ENCODE data around the gene C12orf56.
A peak's percentile ranks its signal among the peaks of the same experiment; 100 is the strongest.
"Not testable (repeated sequence)": the region's sequence is repeated elsewhere in the genome, so short reads cannot be mapped to it uniquely, and the experiment has no call there.

The C12orf56 gene

GRCh38 chr12:64311877-64312276, 78.7 kb downstream of the C12orf56 start:
- no peak for DNase-seq (ENCODE audit: low read depth)

GRCh38 chr12:64304571-64304970, 86.0 kb downstream of the C12orf56 start:
- DNase-seq (ENCODE audit: low read depth), result no peak

- DNase-seq (ENCODE audit: low read depth), result no peak
These were observed 90.9 kb downstream of the C12orf56 start for GRCh38 chr12:64299628-64300027.

- DNase-seq (ENCODE audit: low read depth), result no peak
These were observed 94.3 kb downstream of the C12orf56 start for GRCh38 chr12:64296301-64296700.

GRCh38 chr12:64293654-64294364, 96.7 kb downstream of the C12orf56 start:
- no peak for DNase-seq (ENCODE audit: low read depth)

- not testable (repeated sequence) for DNase-seq (ENCODE audit: low read depth)
These were observed 97.4 kb downstream of the C12orf56 start for GRCh38 chr12:64293174-64293573.

- no peak for DNase-seq (ENCODE audit: low read depth)
These were observed 104.0 kb downstream of the C12orf56 start for GRCh38 chr12:64286521-64286920.

GRCh38 chr12:64284256-64284655, 106.3 kb downstream of the C12orf56 start:
- DNase-seq (ENCODE audit: low read depth), result no peak

GRCh38 chr12:64278421-64278820, 112.1 kb downstream of the C12orf56 start:
- DNase-seq (ENCODE audit: low read depth), result no peak

GRCh38 chr12:64273527-64274403, 116.8 kb downstream of the C12orf56 start:
- DNase-seq (ENCODE audit: low read depth), result peak; percentile 10

- no peak for DNase-seq (ENCODE audit: low read depth)
These were observed 120.1 kb downstream of the C12orf56 start for GRCh38 chr12:64270411-64270810.

- DNase-seq (ENCODE audit: low read depth), result no peak
These were observed 121.4 kb downstream of the C12orf56 start for GRCh38 chr12:64269161-64269560.

- no peak for DNase-seq (ENCODE audit: low read depth)
These were observed 122.1 kb downstream of the C12orf56 start for GRCh38 chr12:64268409-64268808.

- no peak for DNase-seq (ENCODE audit: low read depth)
These were observed 124.7 kb downstream of the C12orf56 start for GRCh38 chr12:64265839-64266238.

GRCh38 chr12:64261813-64262212, 128.7 kb downstream of the C12orf56 start:
- no peak for DNase-seq (ENCODE audit: low read depth)

GRCh38 chr12:64258576-64258975, 132.0 kb downstream of the C12orf56 start:
- DNase-seq (ENCODE audit: low read depth), result no peak

- DNase-seq (ENCODE audit: low read depth), result peak; percentile 69
These were observed 134.3 kb downstream of the C12orf56 start for GRCh38 chr12:64256166-64256800.

- DNase-seq (ENCODE audit: low read depth), result no peak
These were observed 135.3 kb downstream of the C12orf56 start for GRCh38 chr12:64255249-64255648.

- DNase-seq (ENCODE audit: low read depth), result no peak
These were observed 137.2 kb downstream of the C12orf56 start for GRCh38 chr12:64253356-64253755.

- peak; percentile 43 for DNase-seq (ENCODE audit: low read depth)
These were observed 137.9 kb downstream of the C12orf56 start for GRCh38 chr12:64252681-64253080.

GRCh38 chr12:64243809-64244208, 146.7 kb downstream of the C12orf56 start:
- no peak for DNase-seq (ENCODE audit: low read depth)

GRCh38 chr12:64240781-64241180, 149.8 kb downstream of the C12orf56 start:
- peak; percentile 20 for DNase-seq (ENCODE audit: low read depth)

- DNase-seq (ENCODE audit: low read depth), result no peak
These were observed 153.2 kb downstream of the C12orf56 start for GRCh38 chr12:64237382-64237781.
